GM23338 (cell line): ENCODE results near the gene NPHP4. TPM values are rescaled to one million over a fixed set of nuclear protein-coding genes. Genes with fewer than 3 reads are reported as not detected.

Experiments
- ATAC-seq: fragments of 200-7000 bp; cut with Tn5 transposase; 3 replicates; pipeline ENCODE4 v1.9.1; 2020
- DNase-seq: peaks from one replicate; pipeline ENCODE4 v3.0.0-alpha.2; 2015; ENCODE audit warnings: low spot score
- H2AFZ ChIP-seq: fragments of 200-600 bp; sonication (generic); 2 replicates; pipeline ENCODE4 v1.8.0; 2016; ENCODE audit warnings: antibody characterized with exemption, mild to moderate bottlenecking, moderate library complexity
- H3F3A ChIP-seq: fragments of 200-600 bp; sonication (generic); replicated peaks from 2 replicates; pipeline ENCODE4 v1.8.0; 2017; ENCODE audit warnings: antibody characterized with exemption, mixed run types, low read depth
- H3K27ac ChIP-seq: fragments of 200-600 bp; sonication (generic); 2 replicates; pipeline ENCODE4 v1.6.1; 2016; ENCODE audit warnings: low read depth
- H3K27me3 ChIP-seq: fragments of 200-600 bp; sonication (generic); 2 replicates; pipeline ENCODE4 v1.8.0; 2016; ENCODE audit warnings: mild to moderate bottlenecking, mixed run types, moderate library complexity; ENCODE audit not compliant: insufficient read depth
- H3K36me3 ChIP-seq: fragments of 200-600 bp; sonication (generic); 2 replicates; pipeline ENCODE4 v1.8.0; 2016; ENCODE audit warnings: mild to moderate bottlenecking; ENCODE audit not compliant: insufficient read depth
- H3K4me1 ChIP-seq: fragments of 200-600 bp; sonication (generic); 2 replicates; pipeline ENCODE4 v1.8.0; 2016; ENCODE audit warnings: mild to moderate bottlenecking, moderate library complexity; ENCODE audit not compliant: insufficient read depth
- H3K4me2 ChIP-seq: fragments of 200-600 bp; sonication (generic); 2 replicates; pipeline ENCODE4 v1.7.1; 2017; ENCODE audit warnings: mixed run types
- H3K4me3 ChIP-seq: fragments of 200-600 bp; sonication (generic); 2 replicates; pipeline ENCODE4 v1.6.1; 2016; ENCODE audit warnings: mixed run types
- H3K79me2 ChIP-seq: fragments of 200-600 bp; sonication (generic); replicated peaks from 2 replicates; pipeline ENCODE4 v1.8.0; 2017; ENCODE audit warnings: mild to moderate bottlenecking; ENCODE audit not compliant: insufficient read depth
- H3K9me2 ChIP-seq: fragments of 200-600 bp; sonication (generic); 2 replicates; pipeline ENCODE4 v1.8.0; 2017; ENCODE audit not compliant: insufficient read depth
- H4K20me1 ChIP-seq: fragments of 200-600 bp; sonication (generic); replicated peaks from 2 replicates; pipeline ENCODE4 v1.8.0; 2017; ENCODE audit warnings: mild to moderate bottlenecking; ENCODE audit not compliant: insufficient read depth
- H3K27ac Mint-ChIP-seq: 2 replicates; pipeline ENCODE4 v1.8.0; 2020; ENCODE audit warnings: inconsistent platforms, mild to moderate bottlenecking, moderate library complexity, mixed read lengths
- H3K27me3 Mint-ChIP-seq: 3 replicates; pipeline ENCODE4 v1.8.0; 2022; ENCODE audit warnings: low read depth, mild to moderate bottlenecking, moderate library complexity, mixed read lengths, inconsistent platforms; ENCODE audit not compliant: insufficient read depth, poor library complexity
- H3K36me3 Mint-ChIP-seq: 3 replicates; pipeline ENCODE4 v1.8.0; 2021; ENCODE audit warnings: low read depth, mild to moderate bottlenecking, inconsistent platforms, moderate library complexity, mixed read lengths
- H3K4me1 Mint-ChIP-seq: 3 replicates; pipeline ENCODE4 v1.8.0; 2020; ENCODE audit warnings: mild to moderate bottlenecking, inconsistent platforms, mixed read lengths
- H3K4me3 Mint-ChIP-seq: 3 replicates; pipeline ENCODE4 v1.8.0; 2021; ENCODE audit warnings: moderate library complexity, mild to moderate bottlenecking, inconsistent platforms, mixed read lengths
- H3K9me3 Mint-ChIP-seq: 3 replicates; pipeline ENCODE4 v1.8.0; 2020; ENCODE audit warnings: moderate library complexity, mild to moderate bottlenecking, inconsistent platforms, mixed read lengths
- CREB1 ChIP-seq: fragments of 250-450 bp; sonication (Bioruptor Pico); IDR thresholded peaks from 2 replicates; pipeline ENCODE4 v1.5.0; 2020; ENCODE audit warnings: low read depth, mild to moderate bottlenecking, moderate library complexity
- CTCF ChIP-seq, 2 experiments: fragments of 200-600 bp in 1 of 2; sonication (generic) in 1 of 2; conservative IDR thresholded peaks; 2 replicates each; pipeline versions ENCODE4 v1.5.1 to v1.6.1; 2016 to 2017; ENCODE audit warnings: antibody characterized with exemption in 2 of 2, low read depth in 2 of 2, mild to moderate bottlenecking in 2 of 2, moderate library complexity in 1 of 2
- EZH2 ChIP-seq: fragments of 200-600 bp; sonication (generic); IDR thresholded peaks from one replicate; pipeline ENCODE4 v1.8.0; 2017; ENCODE audit warnings: antibody characterized with exemption, mild to moderate bottlenecking, low read depth; ENCODE audit not compliant: unreplicated experiment
- EZH2phosphoT487 ChIP-seq: fragments of 200-600 bp; sonication (generic); IDR thresholded peaks from one replicate; pipeline ENCODE4 v1.8.1; 2018; ENCODE audit warnings: antibody characterized with exemption; ENCODE audit not compliant: unreplicated experiment
- JUNB ChIP-seq: IDR thresholded peaks from one replicate; pipeline ENCODE4 v1.6.1; 2016; ENCODE audit warnings: antibody characterized with exemption; ENCODE audit not compliant: unreplicated experiment
- POLR2AphosphoS5 ChIP-seq: IDR thresholded peaks from 2 replicates; pipeline ENCODE4 v1.6.1; 2016; ENCODE audit warnings: antibody characterized with exemption, low read depth
- REST ChIP-seq: IDR thresholded peaks from one replicate; pipeline ENCODE4 v1.6.1; 2018; ENCODE audit warnings: antibody characterized with exemption; ENCODE audit not compliant: unreplicated experiment
- ZNF114 ChIP-seq: fragments of 250-450 bp; sonication (Bioruptor Pico); IDR thresholded peaks from 2 replicates; pipeline ENCODE4 v1.5.0; 2020; ENCODE audit warnings: mild to moderate bottlenecking, moderate library complexity
- ZNF331 ChIP-seq: fragments of 250-450 bp; sonication (Bioruptor Pico); IDR thresholded peaks from 2 replicates; pipeline ENCODE4 v1.5.0; 2020; ENCODE audit warnings: low read depth, mild to moderate bottlenecking, moderate library complexity
- polyA plus RNA-seq: library from polyadenylated mRNA; unstranded; fragments of >200 nt; fragmentation: Nextera tagmentation; extraction: Ambion mirVana; gene quantifications from 2 replicates; pipeline ENCODE4 v1.2.1, GENCODE V29; 2016
- total RNA-seq: library from RNA; depleted of rRNA; stranded (reverse); fragments of >200 nt; shearing (Covaris generic); gene quantifications from 2 replicates; pipeline ENCODE4 v1.2.3, GENCODE V29; 2014

The NPHP4 gene
- total and polyA plus RNA-seq, 2 experiments from 2014 or later, result 2.5 to 12.4 TPM

GRCh38 chr1:6028042-6028850, 36.0 kb upstream of the NPHP4 start:
- H3K4me1 Mint-ChIP-seq, result peaks cover 8% of the 10 kb centered on the region
- 0 out of 2 replicates have a peak, but pooled peaks cover 3% of the 10 kb centered on the region for H3F3A ChIP-seq
- no peaks in the 10 kb centered on the region for H3K9me2 ChIP-seq
- TF ChIP-seq CTCF (conservative IDR thresholded peaks at IDR 0.05; ENCODE audit: low read depth in 2 of 2), result peak; percentile 17 to 25; a peak in 1 of 4 replicates
- TF ChIP-seq JUNB, result no peak
- TF ChIP-seq ZNF331, result no peak
- TF ChIP-seq REST, result no peak
- H3K36me3 ChIP-seq, result no peaks in the 10 kb centered on the region
- DNase-seq (no peak), ATAC-seq (no peak)
- no peak overlapping the region for H2AFZ ChIP-seq
- no peaks in the 10 kb centered on the region for H3K36me3 Mint-ChIP-seq
- no peak overlapping the region for H3K4me3 ChIP-seq
- no peaks in the 10 kb centered on the region; the same call in 1 of the 2 replicates for H3K4me1 ChIP-seq
- H3K27ac Mint-ChIP-seq, result no peak overlapping the region
- H3K27ac ChIP-seq, result no peak overlapping the region
- no peaks in the 10 kb centered on the region for H3K9me3 Mint-ChIP-seq
- no peaks in the 10 kb centered on the region for H3K27me3 ChIP-seq
- H3K79me2 ChIP-seq, result no peaks in the 10 kb centered on the region
- no peak overlapping the region for H3K4me2 ChIP-seq
- peaks cover 17% of the 10 kb centered on the region for H3K27me3 Mint-ChIP-seq
- no peaks in the 10 kb centered on the region for H4K20me1 ChIP-seq
- H3K4me3 Mint-ChIP-seq, result no peak overlapping the region

GRCh38 chr1:6027591-6027990, 35.4 kb upstream of the NPHP4 start:
- H3K27ac ChIP-seq, result no peak overlapping the region
- H2AFZ ChIP-seq, result no peak overlapping the region
- no peaks in the 10 kb centered on the region; the same call in 1 of the 2 replicates for H3K4me1 ChIP-seq
- no peak overlapping the region for H3K4me3 ChIP-seq
- H3K4me2 ChIP-seq, result no peak overlapping the region
- DNase-seq (no peak), ATAC-seq (no peak)
- Mint-ChIP-seq H3K9me3 (no peaks in the 10 kb centered on the region), H3K4me1 (peaks cover 8% of the 10 kb centered on the region), H3K4me3 (no peak overlapping the region), H3K36me3 (no peaks in the 10 kb centered on the region), H3K27ac (no peak overlapping the region), H3K27me3 (peaks cover 16% of the 10 kb centered on the region)
- no peaks in the 10 kb centered on the region for H3K79me2 ChIP-seq
- no peaks in the 10 kb centered on the region for H3K27me3 ChIP-seq
- H3K36me3 ChIP-seq, result no peaks in the 10 kb centered on the region
- no peaks in the 10 kb centered on the region for H4K20me1 ChIP-seq
- H3F3A ChIP-seq, result 0 out of 2 replicates have a peak, but pooled peaks cover 3% of the 10 kb centered on the region
- no peaks in the 10 kb centered on the region for H3K9me2 ChIP-seq
- TF ChIP-seq CTCF (conservative IDR thresholded peaks at IDR 0.05; ENCODE audit: low read depth in 2 of 2) (no peak), EZH2phosphoT487 (no peak), POLR2AphosphoS5 (no peak), ZNF331 (no peak), REST (no peak), CREB1 (CRISPR knock-in tag) (no peak), ZNF114 (CRISPR knock-in tag) (no peak), EZH2 (no peak), JUNB (no peak)
